Measurements from ENCODE around the gene FLT1.

FLT1 gene

DNA sequence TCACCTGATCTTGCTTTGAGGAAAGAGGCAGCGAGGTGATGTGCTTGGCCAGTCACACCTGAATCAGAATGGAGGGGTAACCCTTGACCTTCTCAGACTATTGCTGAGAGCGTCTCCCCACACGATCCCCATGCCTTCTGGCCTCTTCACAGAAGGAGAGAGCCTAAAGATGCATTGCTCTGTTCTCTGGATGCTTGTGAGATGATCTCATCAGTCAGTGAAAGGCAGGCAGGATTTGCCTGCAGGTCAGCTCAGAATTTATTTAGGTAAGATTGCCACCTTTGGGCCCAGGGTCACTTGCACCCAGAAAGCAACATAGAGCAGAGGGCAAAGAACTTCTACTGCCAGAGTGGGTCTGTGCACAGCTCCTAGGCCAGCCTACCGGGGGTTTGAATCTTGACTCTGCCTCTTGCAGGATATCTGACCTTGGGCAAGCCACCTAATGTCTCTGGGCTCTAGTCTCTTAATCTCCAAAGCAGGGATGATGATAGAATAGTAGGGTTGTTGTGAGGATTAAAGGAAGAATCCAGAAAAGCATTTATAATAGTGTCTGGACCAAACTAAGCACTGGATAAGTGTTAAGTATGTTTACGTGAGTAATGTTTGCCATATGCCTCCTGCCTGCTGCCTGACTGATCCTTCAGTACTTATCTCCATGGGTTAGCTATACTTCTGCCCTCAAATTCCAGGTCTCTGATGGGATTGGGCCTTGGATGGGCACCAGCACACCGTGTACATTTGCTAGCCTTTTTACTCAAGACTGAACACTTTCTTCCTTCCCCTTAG lies 8.4 kb upstream of the FLT1 start:
- no peaks in the 10 kb centered on the region for H3K36me3 Mint-ChIP-seq (ENCODE audit: low read depth)
- H3K4me3 Mint-ChIP-seq: no peak overlapping the region
- TF ChIP-seq, protein P1, sequence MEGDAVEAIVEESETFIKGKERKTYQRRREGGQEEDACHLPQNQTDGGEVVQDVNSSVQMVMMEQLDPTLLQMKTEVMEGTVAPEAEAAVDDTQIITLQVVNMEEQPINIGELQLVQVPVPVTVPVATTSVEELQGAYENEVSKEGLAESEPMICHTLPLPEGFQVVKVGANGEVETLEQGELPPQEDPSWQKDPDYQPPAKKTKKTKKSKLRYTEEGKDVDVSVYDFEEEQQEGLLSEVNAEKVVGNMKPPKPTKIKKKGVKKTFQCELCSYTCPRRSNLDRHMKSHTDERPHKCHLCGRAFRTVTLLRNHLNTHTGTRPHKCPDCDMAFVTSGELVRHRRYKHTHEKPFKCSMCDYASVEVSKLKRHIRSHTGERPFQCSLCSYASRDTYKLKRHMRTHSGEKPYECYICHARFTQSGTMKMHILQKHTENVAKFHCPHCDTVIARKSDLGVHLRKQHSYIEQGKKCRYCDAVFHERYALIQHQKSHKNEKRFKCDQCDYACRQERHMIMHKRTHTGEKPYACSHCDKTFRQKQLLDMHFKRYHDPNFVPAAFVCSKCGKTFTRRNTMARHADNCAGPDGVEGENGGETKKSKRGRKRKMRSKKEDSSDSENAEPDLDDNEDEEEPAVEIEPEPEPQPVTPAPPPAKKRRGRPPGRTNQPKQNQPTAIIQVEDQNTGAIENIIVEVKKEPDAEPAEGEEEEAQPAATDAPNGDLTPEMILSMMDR (IDR thresholded peaks at IDR 0.05; ENCODE audit: unreplicated experiment in 3 of 3): no peak
- peaks cover 52% of the 10 kb centered on the region for H3K27me3 Mint-ChIP-seq (ENCODE audit: low read depth)
- no peak overlapping the region for H3K27ac Mint-ChIP-seq
- H3K4me1 Mint-ChIP-seq: no peaks in the 10 kb centered on the region
- H3K9me3 Mint-ChIP-seq: peaks cover 4% of the 10 kb centered on the region

DNA sequence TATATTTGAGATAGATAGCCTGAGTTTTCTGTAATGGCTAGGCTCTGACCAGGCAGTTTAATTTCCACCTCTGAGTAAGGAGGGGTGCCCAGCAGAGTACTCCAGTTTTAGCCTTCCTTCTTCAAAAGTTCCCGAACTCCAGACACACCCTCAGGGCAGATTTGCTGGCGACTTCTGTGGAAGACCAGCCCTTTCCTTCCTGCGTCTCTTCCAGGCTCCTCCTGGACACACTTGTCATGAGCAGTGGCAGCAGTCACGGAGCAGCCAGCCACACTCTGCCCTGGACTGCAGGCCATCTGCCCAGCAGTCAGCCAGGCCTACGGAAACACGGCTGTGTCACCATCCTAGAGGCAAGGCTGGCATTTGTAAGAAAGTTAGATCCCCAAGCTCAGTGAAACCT lies 6.6 kb upstream of the FLT1 start:
- Mint-ChIP-seq H3K27me3 (ENCODE audit: low read depth) (peaks cover 66% of the 10 kb centered on the region), H3K4me1 (no peaks in the 10 kb centered on the region), H3K9me3 (no peaks in the 10 kb centered on the region), H3K36me3 (ENCODE audit: low read depth) (no peaks in the 10 kb centered on the region), H3K4me3 (no peak overlapping the region), H3K27ac (no peak overlapping the region)
- TF ChIP-seq, protein P1 (IDR thresholded peaks at IDR 0.05; ENCODE audit: unreplicated experiment in 3 of 3): no peak

DNA sequence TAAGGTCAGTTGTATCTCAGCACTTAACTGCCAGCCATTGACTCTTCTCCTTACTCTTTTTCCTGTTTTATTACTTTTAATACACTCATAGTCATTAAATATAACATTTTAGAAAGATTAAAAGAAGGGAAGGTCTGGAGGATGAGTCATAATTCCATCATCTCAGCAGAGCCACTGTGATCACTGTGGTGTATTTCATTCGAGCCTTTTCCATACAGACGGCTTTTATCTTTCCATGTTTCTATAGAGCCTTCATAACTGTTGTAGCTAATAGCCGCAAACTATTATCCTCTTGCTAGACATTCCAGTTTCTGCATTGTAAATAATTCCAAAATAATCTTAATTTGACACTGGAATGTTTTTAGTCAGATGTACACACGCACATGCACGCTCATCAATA lies 4.7 kb upstream of the FLT1 start:
- Mint-ChIP-seq H3K27me3 (ENCODE audit: low read depth) (peaks cover 76% of the 10 kb centered on the region), H3K4me1 (peaks cover 5% of the 10 kb centered on the region), H3K9me3 (no peaks in the 10 kb centered on the region), H3K27ac (no peak overlapping the region), H3K4me3 (no peak overlapping the region), H3K36me3 (ENCODE audit: low read depth) (no peaks in the 10 kb centered on the region)
- TF ChIP-seq, protein P1 (IDR thresholded peaks at IDR 0.05; ENCODE audit: unreplicated experiment in 3 of 3): no peak

DNA sequence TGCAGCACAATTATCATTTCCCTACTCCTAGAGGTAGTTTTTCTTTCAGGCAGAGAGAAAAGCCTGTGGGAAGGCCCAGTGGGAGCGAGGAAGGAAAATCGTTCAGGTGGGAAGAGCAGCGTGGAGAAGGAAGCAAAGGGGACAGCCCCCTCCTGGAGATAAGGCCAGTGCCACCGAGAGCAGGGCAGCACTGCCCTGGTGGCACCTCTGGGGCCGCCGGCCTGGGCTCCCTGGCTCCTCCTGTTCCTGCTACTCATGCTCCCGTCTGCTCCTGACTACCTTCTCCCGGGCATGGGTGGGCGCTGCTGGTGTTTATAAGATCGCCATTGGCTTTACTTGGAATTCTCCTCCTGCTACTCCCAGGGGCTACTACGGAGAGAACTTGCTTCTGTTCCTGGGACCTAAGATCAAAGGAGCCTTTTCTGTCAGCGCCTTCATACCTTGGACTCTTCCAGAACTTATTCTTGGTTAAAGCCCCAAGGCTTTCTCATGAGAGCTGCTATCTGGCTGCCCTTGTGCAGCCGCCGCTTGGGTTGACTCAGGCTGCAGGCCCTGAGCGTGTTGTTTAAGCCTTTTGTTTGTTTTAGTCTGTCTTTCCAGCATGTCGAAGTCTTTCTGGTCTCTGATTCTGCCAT lies 3.7 kb upstream of the FLT1 start:
- Mint-ChIP-seq H3K4me1 (peaks cover 5% of the 10 kb centered on the region), H3K36me3 (ENCODE audit: low read depth) (no peaks in the 10 kb centered on the region), H3K9me3 (no peaks in the 10 kb centered on the region), H3K4me3 (no peak overlapping the region), H3K27ac (no peak overlapping the region), H3K27me3 (ENCODE audit: low read depth) (peaks cover 79% of the 10 kb centered on the region)
- TF ChIP-seq, protein P1 (IDR thresholded peaks at IDR 0.05; ENCODE audit: unreplicated experiment in 3 of 3): no peak

DNA sequence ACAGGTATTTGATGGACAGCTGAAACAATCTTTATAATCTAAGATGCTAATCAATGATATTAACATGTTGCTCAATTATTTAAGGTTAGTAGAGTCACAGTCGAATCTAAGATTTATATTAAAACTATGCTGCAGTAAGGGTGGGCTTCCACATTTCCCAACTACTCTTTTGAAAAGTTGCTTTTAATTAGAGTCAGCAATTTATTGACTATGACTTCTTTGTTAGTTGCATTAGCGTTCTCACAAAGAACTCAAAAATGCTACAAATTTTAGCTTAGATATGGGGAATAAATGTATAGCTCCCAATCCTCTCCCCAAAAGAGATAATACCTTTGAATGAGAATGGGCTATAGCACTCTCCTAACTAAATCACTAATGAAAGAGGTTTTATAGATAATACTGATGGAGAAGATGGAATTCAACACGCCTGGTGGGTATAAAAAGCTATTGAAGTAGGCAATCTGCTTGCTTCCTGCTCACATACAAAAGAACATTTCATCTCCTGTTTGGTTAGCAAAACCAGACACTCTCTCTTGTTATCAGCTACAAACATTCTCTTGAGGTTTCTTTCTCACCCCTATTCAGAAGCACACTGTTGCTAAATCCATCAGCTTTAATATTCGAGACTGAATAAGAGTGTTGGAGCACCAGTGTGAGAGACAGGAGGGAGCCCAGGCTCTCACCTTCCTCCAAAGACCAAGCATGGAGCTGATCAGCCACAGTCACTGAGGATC lies 2.4 kb upstream of the FLT1 start:
- Mint-ChIP-seq H3K27ac (no peak overlapping the region), H3K4me1 (peaks cover 5% of the 10 kb centered on the region), H3K9me3 (no peaks in the 10 kb centered on the region), H3K4me3 (no peak overlapping the region), H3K36me3 (ENCODE audit: low read depth) (no peaks in the 10 kb centered on the region), H3K27me3 (ENCODE audit: low read depth) (peaks cover 81% of the 10 kb centered on the region)
- TF ChIP-seq, protein P1 (IDR thresholded peaks at IDR 0.05; ENCODE audit: unreplicated experiment in 3 of 3): no peak

Data from nephron (organoid).